Stimulated activated CD8-positive, alpha-beta memory T cell treated with anti-CD3 and anti-CD28 coated beads, Interleukin-12 subunit alpha, Interleukin-12 subunit beta, amount 100 ng/mL, for 24 hours (primary cell): ENCODE data around the gene BCAN.
A peak's percentile ranks its signal among the peaks of the same experiment; 100 is the strongest.

Experiments
- DNase-seq: peaks from one replicate; pipeline ENCODE4 v3.0.0-alpha.2; 2020; ENCODE audit errors: extremely low read depth

Gene BCAN

GRCh38 chr1:156644146-156644545 lies 2.2 kb downstream of the BCAN start:
- DNase-seq, result no peak

DNA sequence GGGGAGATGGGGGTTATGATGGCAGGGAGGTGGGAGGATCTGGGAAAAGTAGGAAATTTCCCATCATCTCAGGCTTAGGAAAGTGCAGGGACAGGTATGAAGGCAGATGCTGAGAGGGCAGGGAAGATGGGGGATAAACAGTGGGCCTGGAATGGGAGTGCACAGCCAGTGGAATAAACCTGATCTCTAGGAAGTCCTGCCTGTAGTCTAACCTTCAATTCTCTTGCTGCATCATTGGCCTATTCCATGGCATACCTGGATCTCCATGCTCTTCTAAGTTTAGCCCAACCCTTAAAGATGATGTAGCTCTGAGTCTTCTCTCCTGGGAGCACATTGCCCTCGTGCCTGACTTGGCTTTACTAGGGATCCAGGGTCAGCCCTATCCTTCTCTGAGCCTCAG lies 2.7 kb downstream of the BCAN start:
- no peak for DNase-seq

DNA sequence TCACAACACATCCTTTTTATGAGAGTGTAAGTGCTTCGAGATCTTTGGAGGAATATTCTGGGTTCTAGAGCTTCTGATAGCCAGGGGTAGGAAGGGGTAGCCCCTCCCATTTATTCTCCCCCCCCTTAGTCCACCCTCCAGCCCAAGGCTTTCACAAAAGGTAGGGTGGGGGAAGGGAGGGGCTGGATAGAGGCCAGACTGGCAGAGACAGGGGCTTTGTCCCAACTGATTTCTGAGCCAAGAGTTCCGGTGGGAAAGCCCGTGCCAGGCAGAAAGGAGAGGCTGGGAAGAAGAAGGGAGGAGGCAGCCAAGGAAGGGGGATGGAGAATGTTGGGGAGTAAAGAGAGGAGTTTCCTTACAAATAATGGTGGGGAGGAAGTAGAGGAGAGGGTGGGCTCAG lies 3.1 kb downstream of the BCAN start:
- DNase-seq, result no peak

DNA sequence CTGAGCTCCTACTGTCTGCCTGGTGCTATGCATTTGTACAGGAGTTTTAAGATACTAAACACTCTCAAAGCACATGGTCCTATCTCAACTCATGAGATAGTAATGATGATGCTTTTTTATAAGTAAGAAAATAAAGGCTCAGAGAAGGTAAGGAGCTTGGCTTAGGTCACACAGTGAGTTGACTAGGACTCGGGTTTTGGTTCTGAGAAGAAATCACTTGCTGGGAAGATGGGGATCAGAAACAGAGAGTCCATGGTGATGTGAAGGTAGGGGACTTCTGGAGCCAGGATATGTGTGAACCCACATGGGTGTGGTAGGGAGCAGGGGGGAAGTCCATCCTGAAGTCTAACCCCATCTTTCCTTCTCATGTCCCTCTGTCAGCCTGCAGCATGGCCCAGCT lies 3.7 kb downstream of the BCAN start:
- no peak for DNase-seq

- DNase-seq, result no peak
Observed at GRCh38 chr1:156646738-156647211, 4.9 kb downstream of the BCAN start.

- DNase-seq, result no peak
Observed at GRCh38 chr1:156647351-156647750, 5.4 kb downstream of the BCAN start.

DNA sequence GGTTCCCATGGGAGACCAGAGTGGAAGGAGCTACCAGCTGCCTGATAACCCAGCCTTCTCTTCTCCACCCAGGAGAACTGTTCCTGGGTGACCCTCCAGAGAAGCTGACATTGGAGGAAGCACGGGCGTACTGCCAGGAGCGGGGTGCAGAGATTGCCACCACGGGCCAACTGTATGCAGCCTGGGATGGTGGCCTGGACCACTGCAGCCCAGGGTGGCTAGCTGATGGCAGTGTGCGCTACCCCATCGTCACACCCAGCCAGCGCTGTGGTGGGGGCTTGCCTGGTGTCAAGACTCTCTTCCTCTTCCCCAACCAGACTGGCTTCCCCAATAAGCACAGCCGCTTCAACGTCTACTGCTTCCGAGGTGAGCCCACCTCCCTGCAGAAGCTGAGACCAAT lies 6.6 kb downstream of the BCAN start:
- DNase-seq, result no peak

DNA sequence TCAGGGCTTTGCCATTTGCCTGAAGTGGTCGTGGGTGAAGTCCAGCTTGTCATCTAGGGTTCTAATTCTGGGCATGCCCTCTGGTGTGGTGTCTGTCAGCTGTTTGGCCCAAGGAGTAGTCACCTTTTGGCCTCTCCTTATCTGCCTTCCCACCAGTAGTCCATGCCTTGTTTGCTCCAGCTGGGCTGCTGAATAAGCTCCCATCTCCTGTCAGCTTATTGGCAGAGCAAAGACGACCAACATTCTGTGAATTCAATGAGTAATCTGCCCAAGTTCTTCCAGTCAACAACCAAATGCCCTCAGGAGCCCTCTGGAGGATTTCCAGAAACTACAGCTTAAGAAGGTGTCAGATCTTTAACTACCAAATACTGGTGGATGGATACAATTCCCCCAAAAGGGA lies 7.0 kb downstream of the BCAN start:
- DNase-seq, result no peak

DNA sequence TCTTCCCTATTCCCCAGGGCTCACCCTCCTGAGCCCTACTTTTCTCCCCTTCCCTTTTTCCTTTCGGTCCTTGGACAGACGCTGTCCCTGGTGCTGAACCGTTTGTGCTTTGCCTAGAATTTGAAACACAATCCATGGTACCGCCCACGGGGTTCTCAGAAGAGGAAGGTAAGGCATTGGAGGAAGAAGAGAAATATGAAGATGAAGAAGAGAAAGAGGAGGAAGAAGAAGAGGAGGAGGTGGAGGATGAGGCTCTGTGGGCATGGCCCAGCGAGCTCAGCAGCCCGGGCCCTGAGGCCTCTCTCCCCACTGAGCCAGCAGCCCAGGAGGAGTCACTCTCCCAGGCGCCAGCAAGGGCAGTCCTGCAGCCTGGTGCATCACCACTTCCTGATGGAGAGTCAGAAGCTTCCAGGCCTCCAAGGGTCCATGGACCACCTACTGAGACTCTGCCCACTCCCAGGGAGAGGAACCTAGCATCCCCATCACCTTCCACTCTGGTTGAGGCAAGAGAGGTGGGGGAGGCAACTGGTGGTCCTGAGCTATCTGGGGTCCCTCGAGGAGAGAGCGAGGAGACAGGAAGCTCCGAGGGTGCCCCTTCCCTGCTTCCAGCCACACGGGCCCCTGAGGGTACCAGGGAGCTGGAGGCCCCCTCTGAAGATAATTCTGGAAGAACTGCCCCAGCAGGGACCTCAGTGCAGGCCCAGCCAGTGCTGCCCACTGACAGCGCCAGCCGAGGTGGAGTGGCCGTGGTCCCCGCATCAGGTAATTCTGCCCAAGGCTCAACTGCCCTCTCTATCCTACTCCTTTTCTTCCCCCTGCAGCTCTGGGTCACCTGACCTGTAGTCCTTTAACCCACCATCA lies 10.4 kb downstream of the BCAN start:
- no peak for DNase-seq

DNA sequence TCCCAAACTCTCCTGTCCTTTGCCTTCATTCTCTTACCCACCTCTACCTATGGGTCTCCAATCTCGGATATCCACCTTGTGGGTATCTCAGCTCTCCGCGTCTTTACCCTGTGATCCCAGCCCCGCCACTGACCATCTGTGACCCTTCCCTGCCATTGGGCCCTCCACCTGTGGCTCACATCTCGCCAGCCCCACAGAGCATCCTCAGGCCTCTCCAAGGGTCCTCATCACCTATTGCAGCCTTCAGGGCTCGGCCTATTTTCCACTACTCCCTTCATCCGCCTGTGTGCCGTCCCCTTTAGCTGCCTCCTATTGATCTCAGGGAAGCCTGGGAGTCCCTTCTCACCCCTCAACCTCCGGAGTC lies 11.1 kb downstream of the BCAN start:
- DNase-seq, result no peak

DNA sequence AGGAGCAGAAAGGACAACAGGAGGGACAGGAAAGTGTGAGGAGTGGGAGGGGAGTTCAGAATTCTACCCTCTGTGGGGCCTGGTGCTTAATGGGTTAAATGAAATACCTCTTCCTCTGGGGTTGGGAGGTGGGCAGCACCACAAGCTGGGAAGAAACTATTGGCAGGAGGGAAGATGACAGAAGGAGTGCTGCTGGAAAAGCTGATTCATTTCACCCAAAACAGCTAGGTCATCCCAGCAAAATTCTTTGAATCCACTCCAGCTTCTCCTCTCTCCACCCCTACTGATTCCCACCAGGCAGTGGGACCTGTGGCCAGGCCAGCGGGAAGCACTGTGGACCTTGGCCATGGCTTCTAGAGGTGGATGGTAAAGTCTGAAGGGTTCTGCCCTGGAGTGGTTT lies 12.8 kb downstream of the BCAN start:
- no peak for DNase-seq

GRCh38 chr1:156655151-156655903 lies 13.4 kb downstream of the BCAN start:
- no peak for DNase-seq

DNA sequence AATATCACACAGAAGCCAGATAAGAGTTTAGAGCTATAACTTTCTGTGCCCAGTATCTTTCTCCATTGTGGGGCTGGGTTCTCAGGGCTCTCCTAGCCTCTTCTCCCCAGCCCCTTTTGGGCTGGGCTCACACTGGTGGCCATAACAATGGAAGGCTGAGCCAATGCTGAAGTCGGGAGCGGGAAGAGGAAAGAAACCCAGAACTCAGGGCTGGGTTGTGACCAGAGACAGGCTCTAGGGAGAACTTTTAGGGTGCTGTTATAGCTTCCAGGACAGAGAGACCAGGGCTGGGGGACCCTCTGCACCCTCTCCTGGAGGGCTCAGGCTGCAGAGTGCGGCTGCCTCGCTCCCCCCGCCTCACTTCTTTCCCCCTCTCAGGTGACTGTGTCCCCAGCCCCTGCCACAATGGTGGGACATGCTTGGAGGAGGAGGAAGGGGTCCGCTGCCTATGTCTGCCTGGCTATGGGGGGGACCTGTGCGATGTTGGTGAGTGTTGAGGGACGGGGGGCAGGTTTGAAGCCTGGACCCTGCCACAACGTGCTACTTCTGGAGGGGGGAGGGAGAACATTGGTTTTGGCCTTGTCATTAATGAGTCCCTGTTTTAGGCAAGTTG lies 14.1 kb downstream of the BCAN start:
- no peak for DNase-seq

DNA sequence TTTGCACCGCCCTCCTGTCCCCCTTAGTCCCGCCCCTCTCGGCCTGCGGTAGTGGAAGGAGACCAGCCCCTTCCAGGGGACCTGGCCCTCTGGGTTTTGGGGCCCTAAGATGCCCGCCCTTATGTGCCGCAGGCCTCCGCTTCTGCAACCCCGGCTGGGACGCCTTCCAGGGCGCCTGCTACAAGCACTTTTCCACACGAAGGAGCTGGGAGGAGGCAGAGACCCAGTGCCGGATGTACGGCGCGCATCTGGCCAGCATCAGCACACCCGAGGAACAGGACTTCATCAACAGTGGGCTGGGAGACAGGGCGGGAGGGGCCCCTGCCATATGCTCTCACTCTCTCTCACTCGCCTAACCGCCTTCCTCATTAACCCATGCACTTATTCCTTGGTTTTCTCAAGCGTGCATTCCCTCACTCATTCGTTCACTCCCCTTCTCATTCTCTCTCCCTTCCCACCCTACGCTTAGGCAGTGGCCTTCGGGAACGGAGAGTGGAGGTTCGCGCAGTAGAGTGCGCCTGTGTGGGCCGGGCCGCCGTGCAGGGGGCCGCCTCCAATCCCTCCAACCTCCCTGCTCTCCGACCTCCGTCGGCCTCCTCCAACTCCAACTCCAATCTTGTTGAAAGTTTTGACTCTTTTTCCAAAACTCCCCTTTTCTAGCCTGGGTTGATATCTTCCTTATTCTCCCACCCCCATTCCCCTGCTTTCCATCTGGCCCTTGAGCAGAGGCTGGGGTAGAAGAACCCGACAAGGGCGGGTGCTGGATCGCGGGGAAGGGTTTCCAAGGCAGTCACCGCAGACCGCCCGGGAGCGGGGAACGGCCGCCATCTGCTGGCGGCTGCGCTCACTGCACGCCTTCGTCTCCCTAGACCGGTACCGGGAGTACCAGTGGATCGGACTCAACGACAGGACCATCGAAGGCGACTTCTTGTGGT lies 15.2 kb downstream of the BCAN start:
- peak; percentile 30 for DNase-seq

- no peak for DNase-seq
Observed at GRCh38 chr1:156657741-156658319, 15.9 kb downstream of the BCAN start.

GRCh38 chr1:156658496-156658895 lies 16.6 kb downstream of the BCAN start:
- no peak for DNase-seq

DNA sequence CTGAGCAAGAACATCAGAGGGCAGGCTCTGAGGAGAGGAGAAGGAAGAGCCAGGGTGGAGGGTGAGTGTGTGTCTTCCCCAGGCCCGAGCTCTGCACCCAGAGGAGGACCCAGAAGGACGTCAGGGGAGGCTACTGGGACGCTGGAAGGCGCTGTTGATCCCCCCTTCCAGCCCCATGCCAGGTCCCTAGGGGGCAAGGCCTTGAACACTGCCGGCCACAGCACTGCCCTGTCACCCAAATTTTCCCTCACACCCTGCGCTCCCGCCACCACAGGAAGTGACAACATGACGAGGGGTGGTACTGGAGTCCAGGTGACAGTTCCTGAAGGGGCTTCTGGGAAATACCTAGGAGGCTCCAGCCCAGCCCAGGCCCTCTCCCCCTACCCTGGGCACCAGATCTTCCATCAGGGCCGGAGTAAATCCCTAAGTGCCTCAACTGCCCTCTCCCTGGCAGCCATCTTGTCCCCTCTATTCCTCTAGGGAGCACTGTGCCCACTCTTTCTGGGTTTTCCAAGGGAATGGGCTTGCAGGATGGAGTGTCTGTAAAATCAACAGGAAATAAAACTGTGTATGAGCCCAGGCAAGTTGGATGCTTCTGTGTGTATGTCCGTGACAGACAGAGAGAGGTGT lies 17.1 kb downstream of the BCAN start:
- DNase-seq, result no peak

DNA sequence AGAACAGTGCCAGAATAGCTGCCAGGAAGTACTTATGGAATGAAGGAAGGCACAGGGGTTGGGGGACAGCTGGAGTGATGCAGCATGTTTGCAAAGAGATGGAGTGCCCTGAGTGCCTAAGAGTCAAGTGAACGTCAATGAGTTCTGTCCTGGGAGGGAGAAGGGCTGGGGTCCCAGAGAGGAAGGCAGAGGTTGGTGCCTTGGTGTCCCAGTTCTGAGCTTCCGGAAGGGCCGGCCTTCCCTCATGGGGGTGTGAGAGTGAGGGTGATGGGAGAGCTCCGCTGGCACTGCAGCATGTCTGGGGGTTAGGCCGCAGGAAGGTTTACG lies 17.7 kb downstream of the BCAN start:
- no peak for DNase-seq

DNA sequence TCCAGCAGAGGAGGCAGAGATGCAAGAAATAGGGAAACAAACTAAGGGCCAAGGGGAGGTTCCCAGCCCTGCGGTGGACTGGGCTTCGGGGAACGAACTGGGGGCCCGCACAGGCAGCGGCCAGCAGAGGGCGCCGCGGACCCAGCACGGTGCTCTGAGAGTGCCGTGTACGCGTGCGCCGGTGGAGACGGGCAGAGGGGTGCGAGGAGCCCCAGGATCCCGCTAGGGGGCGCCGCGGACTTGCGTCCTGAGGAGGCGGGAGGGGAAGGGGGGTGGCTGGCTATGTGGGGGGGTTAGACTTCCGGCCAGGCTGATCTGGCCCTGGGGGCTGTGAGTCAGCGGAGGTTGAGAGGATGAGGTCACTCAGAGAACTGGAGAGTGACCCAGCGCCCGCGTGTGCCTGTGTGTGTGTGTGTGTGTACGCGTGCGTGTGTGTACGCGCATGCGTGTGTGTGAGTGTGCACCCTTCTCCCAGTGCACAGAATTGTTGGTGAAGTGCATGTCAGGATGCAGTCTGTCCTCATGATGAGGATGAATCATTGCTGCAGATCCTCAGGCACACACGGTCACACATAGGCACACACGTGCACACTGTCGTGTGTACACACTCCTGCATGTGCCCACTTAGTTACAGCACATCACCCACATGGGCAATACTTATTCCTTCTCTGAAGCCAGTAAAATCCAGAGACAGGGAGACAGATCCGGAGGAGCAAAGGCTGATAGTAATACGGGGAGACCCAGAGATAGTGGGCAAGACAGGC lies 18.3 kb downstream of the BCAN start:
- peak; percentile 85 for DNase-seq

DNA sequence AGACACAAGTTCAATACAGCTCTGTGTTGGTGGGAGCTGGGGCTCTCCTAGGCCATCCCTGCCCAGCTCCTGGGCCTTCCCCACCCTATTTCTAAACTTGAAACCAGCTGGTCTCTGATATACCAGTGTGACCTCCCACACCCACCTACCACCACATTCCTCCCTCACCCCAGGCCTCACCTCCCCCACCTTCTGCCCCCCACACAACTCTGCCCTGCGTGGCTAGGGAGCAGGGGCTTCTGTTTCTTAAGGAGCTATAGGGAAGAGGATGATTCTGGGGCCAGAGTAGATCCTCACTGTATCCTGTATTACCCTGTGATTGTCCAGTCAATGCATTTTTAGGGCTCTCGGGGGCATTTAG lies 18.8 kb downstream of the BCAN start:
- DNase-seq, result no peak
